22Rv1 (cell line): ENCODE results near the gene HEXD.

Experiments used
- CTCF ChIP-seq: fragments of 450-650 bp; IDR thresholded peaks from 2 replicates; pipeline ENCODE4 v1.5.1; 2017; ENCODE audit warnings: mild to moderate bottlenecking
- ZFX ChIP-seq: fragments of 450-650 bp; IDR thresholded peaks from 2 replicates; pipeline ENCODE4 v1.6.1; 2017; ENCODE audit warnings: antibody characterized with exemption, borderline replicate concordance

GRCh38 chr17:82400206-82400605 is 17.9 kb upstream of the HEXD start:
- TF ChIP-seq CTCF, result no peak
- TF ChIP-seq ZFX, result no peak
